Measurements from ENCODE around the gene ABCD3.
A peak's percentile ranks its signal among the peaks of the same experiment; 100 is the strongest.
"Not testable (repeated sequence)": the region's sequence is repeated elsewhere in the genome, so short reads cannot be mapped to it uniquely, and the experiment has no call there.

ABCD3 gene

GRCh38 chr1:94417978-94418663, at the start of gene ABCD3:
TSS of gene ABCD3 (plus strand) at chr1:94418389. CDS start at chr1:94418479, 90 bp downstream.
- peak; percentile 94 for DNase-seq (ENCODE audit: low read depth, low spot score)

- not testable (repeated sequence) for DNase-seq (ENCODE audit: low read depth, low spot score)
Observed at GRCh38 chr1:94372771-94373170, 45.4 kb upstream of the ABCD3 start.

GRCh38 chr1:94373311-94373710, 44.9 kb upstream of the ABCD3 start:
- DNase-seq (ENCODE audit: low read depth, low spot score) = not testable (repeated sequence)

- not testable (repeated sequence) for DNase-seq (ENCODE audit: low read depth, low spot score)
Observed at GRCh38 chr1:94375666-94376065, 42.5 kb upstream of the ABCD3 start.

- DNase-seq (ENCODE audit: low read depth, low spot score) = not testable (repeated sequence)
Observed at GRCh38 chr1:94378493-94378892, 39.7 kb upstream of the ABCD3 start.

GRCh38 chr1:94379615-94380014, 38.6 kb upstream of the ABCD3 start:
- no peak for DNase-seq (ENCODE audit: low read depth, low spot score)

- no peak for DNase-seq (ENCODE audit: low read depth, low spot score)
Observed at GRCh38 chr1:94382201-94382600, 36.0 kb upstream of the ABCD3 start.

GRCh38 chr1:94383966-94384408, 34.2 kb upstream of the ABCD3 start:
- no peak for DNase-seq (ENCODE audit: low read depth, low spot score)

GRCh38 chr1:94384485-94385265, 33.5 kb upstream of the ABCD3 start:
- no peak for DNase-seq (ENCODE audit: low read depth, low spot score)

- DNase-seq (ENCODE audit: low read depth, low spot score) = no peak
Observed at GRCh38 chr1:94385308-94385929, 32.8 kb upstream of the ABCD3 start.

GRCh38 chr1:94389298-94389697, 28.9 kb upstream of the ABCD3 start:
- DNase-seq (ENCODE audit: low read depth, low spot score) = no peak

GRCh38 chr1:94394247-94394646, 23.9 kb upstream of the ABCD3 start:
- no peak for DNase-seq (ENCODE audit: low read depth, low spot score)

GRCh38 chr1:94395231-94395630, 23.0 kb upstream of the ABCD3 start:
- no peak for DNase-seq (ENCODE audit: low read depth, low spot score)

- no peak for DNase-seq (ENCODE audit: low read depth, low spot score)
Observed at GRCh38 chr1:94395748-94396309, 22.4 kb upstream of the ABCD3 start.

GRCh38 chr1:94396356-94397010, 21.7 kb upstream of the ABCD3 start:
- DNase-seq (ENCODE audit: low read depth, low spot score) = no peak

- no peak for DNase-seq (ENCODE audit: low read depth, low spot score)
Observed at GRCh38 chr1:94398356-94398755, 19.8 kb upstream of the ABCD3 start.

GRCh38 chr1:94399453-94399852, 18.7 kb upstream of the ABCD3 start:
- DNase-seq (ENCODE audit: low read depth, low spot score) = no peak

GRCh38 chr1:94401206-94401605, 17.0 kb upstream of the ABCD3 start:
- DNase-seq (ENCODE audit: low read depth, low spot score) = no peak

- DNase-seq (ENCODE audit: low read depth, low spot score) = no peak
Observed at GRCh38 chr1:94406446-94406845, 11.7 kb upstream of the ABCD3 start.

- DNase-seq (ENCODE audit: low read depth, low spot score) = no peak
Observed at GRCh38 chr1:94408104-94408830, 9.9 kb upstream of the ABCD3 start.

- DNase-seq (ENCODE audit: low read depth, low spot score) = no peak
Observed at GRCh38 chr1:94411237-94411636, 7.0 kb upstream of the ABCD3 start.

Data from activated CD4-positive, CD25-positive, alpha-beta regulatory T cell treated with anti-CD3 and anti-CD28 coated beads, Interleukin-2, amount 50 U/mL, for 16 hours (primary cell).